HG03108 (cell line): Measurements from ENCODE around the gene ZNF837.
"Not testable (repeated sequence)": the region's sequence is repeated elsewhere in the genome, so short reads cannot be mapped to it uniquely, and the experiment has no call there.

Experiments
- ATAC-seq: cut with Tn5 transposase; IDR thresholded peaks from one replicate; pipeline ENCODE4 v1.9.1; 2021; ENCODE audit warnings: moderate library complexity; ENCODE audit not compliant: unreplicated experiment

Gene ZNF837

GRCh38 chr19:58396691-58397532 is 16.1 kb upstream of the ZNF837 start:
- no peak for ATAC-seq

- ATAC-seq: no peak
Measured at GRCh38 chr19:58395979-58396627, 15.3 kb upstream of the ZNF837 start.

- no peak for ATAC-seq
Measured at GRCh38 chr19:58395220-58395978, 14.6 kb upstream of the ZNF837 start, which contains the start of gene RNF225. Gene RNF225, plus strand, starts transcription at chr19:58395656. Its CDS starts 434 bp downstream, at chr19:58396090.

GRCh38 chr19:58394821-58395219 is 14.0 kb upstream of the ZNF837 start:
- no peak for ATAC-seq

- no peak for ATAC-seq
Measured at GRCh38 chr19:58393725-58394033, 12.8 kb upstream of the ZNF837 start.

- ATAC-seq: no peak
Measured at GRCh38 chr19:58392945-58393724, 12.3 kb upstream of the ZNF837 start.

GRCh38 chr19:58388175-58388526 is 7.3 kb upstream of the ZNF837 start:
- no peak for ATAC-seq

- ATAC-seq: no peak
Measured at GRCh38 chr19:58387338-58388174, 6.7 kb upstream of the ZNF837 start.

- ATAC-seq: peak; percentile 78
Measured at GRCh38 chr19:58386576-58387337, 5.9 kb upstream of the ZNF837 start, which contains the start of gene RPS5. Gene RPS5, plus strand, starts transcription at chr19:58387269. Its CDS starts 869 bp downstream, at chr19:58388138.

- ATAC-seq: peak; percentile 5
Measured at GRCh38 chr19:58385891-58386575, 5.2 kb upstream of the ZNF837 start.

- ATAC-seq: no peak
Measured at GRCh38 chr19:58385313-58385890, 4.6 kb upstream of the ZNF837 start.

- no peak for ATAC-seq
Measured at GRCh38 chr19:58382997-58383603, 2.3 kb upstream of the ZNF837 start.

- ATAC-seq: no peak
Measured at GRCh38 chr19:58381460-58382212, 806 bp upstream of the ZNF837 start.

- ATAC-seq: no peak
Measured at GRCh38 chr19:58380037-58380661, 681 bp downstream of the ZNF837 start.

- no peak for ATAC-seq
Measured at GRCh38 chr19:58379246-58379645, 1.6 kb downstream of the ZNF837 start.

GRCh38 chr19:58376724-58377123 is 4.1 kb downstream of the ZNF837 start:
- ATAC-seq: not testable (repeated sequence)

- ATAC-seq: no peak
Measured at GRCh38 chr19:58374200-58374599, 6.6 kb downstream of the ZNF837 start.
